ENCODE results near the gene MYCBP2.
"Not testable (repeated sequence)": the region's sequence is repeated elsewhere in the genome, so short reads cannot be mapped to it uniquely, and the experiment has no call there.

Gene MYCBP2

DNA sequence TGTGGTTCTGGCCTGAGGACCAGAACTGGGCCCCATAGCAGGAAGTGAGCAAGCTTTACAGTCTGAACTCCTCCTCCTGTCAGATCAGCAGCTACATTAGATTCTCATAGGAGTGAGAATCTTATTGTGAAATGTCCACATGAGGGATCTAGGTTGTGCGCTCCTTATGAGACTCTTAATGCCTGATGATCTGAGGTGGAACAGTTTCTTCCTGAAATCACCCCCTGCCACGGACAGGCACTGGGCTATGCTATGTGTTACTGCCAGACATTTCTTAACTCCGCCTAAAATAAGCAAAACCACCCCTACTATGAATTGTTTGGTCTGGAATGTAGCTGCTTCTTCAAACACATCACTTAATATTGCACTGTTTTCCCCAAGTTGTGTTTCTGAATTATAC is 304.6 kb downstream of the MYCBP2 start:
- H3K4me3 ChIP-seq (replicated peaks in 1 of 2; ENCODE audit: low read depth in 2 of 2, low read length in 2 of 2) = no peak overlapping the region
- TF ChIP-seq, protein P1, sequence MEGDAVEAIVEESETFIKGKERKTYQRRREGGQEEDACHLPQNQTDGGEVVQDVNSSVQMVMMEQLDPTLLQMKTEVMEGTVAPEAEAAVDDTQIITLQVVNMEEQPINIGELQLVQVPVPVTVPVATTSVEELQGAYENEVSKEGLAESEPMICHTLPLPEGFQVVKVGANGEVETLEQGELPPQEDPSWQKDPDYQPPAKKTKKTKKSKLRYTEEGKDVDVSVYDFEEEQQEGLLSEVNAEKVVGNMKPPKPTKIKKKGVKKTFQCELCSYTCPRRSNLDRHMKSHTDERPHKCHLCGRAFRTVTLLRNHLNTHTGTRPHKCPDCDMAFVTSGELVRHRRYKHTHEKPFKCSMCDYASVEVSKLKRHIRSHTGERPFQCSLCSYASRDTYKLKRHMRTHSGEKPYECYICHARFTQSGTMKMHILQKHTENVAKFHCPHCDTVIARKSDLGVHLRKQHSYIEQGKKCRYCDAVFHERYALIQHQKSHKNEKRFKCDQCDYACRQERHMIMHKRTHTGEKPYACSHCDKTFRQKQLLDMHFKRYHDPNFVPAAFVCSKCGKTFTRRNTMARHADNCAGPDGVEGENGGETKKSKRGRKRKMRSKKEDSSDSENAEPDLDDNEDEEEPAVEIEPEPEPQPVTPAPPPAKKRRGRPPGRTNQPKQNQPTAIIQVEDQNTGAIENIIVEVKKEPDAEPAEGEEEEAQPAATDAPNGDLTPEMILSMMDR (IDR thresholded peaks at IDR 0.05; ENCODE audit: low read depth, low read length) = no peak
- peak; percentile 45 to 69 for DNase-seq (ENCODE audit: low read depth in 2 of 2)

DNA sequence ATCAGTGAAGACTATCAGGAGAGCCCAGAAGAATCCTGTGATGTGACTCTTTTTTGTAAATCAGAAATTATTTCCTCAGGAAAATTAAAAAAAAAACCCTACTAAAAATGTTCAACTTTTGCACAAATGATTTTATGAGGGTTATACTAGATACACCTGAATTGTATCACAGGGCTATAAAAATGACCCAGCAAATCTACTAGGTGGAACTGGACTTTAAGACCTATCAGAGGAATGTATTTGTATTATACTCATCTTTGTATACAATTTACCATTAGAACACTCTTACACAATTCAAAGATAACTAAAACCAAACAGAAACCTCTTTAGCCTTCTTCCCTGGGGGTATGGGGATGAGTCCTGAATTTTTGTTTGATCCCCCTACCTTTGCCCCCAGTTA is 307.1 kb downstream of the MYCBP2 start:
- TF ChIP-seq, protein P1 (IDR thresholded peaks at IDR 0.05; ENCODE audit: low read depth, low read length) = no peak
- H3K4me3 ChIP-seq (replicated peaks in 1 of 2; ENCODE audit: low read depth in 2 of 2, low read length in 2 of 2) = no peak overlapping the region
- no peak for DNase-seq (ENCODE audit: low read depth in 2 of 2)

DNA sequence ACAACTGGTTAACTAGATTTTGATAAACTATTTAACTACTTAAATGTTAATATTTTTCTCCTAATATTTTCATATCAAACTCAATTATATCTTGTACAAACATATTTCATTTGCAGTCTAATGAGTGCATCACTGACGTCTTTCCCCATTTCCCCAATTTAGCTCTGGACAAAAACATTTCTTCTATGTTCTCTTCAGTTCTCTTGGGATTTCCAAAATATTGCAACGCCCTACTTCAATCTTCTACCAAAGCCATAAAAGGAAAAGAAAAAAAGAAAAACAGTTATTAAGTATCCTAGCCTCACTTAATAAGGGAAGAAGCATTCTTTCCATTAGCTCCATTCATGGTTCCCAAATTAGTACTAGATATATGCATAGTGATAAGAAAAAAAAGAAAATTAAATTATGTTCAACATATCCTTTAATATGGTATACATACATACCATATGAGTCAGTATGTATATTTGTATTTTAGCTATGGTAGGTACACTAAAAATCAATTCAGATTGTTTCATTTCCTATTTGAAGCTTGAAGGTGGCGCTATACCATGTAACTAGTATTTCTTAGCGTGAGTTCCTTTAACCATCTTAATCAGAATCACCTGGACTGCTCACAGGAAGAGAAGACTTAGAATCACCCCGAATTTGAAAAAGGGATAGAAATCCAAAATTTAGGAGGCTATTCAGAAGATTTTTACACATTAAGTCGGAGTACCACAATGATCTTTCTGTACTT is 309.8 kb downstream of the MYCBP2 start:
- TF ChIP-seq, protein P1 (IDR thresholded peaks at IDR 0.05; ENCODE audit: low read depth, low read length) = no peak
- no peak overlapping the region for H3K4me3 ChIP-seq (replicated peaks in 1 of 2; ENCODE audit: low read depth in 2 of 2, low read length in 2 of 2)
- DNase-seq (ENCODE audit: low read depth in 2 of 2) = peak in 1 of 2 donors; percentile 35

DNA sequence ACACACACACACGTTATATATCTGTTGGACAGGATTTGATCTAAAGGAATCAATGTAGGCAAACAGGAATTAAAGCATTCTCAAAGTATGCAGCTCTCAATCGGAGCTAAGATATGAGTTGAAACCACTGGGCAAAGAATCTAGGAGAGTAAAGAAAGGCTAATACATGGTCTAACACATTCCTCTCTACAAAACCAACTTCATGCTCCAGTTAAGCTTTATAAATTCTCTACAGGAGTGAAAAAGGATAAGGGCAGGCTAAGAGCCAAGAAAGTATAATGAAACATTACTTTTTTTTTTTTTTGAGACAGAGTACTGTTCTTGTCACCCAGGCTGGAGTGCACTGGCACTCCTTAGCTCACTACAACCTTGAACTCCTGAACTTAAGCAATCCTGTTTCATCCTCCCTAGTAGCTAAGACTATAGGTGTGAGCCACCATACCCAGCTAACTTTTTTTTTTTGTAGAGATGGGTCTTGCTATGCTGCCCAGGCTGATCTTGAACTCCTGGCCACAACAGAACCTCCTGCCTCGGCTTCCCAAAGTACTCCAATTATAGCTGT is 310.6 kb downstream of the MYCBP2 start:
- TF ChIP-seq, protein P1 (IDR thresholded peaks at IDR 0.05; ENCODE audit: low read depth, low read length) = no peak
- no peak for DNase-seq (ENCODE audit: low read depth in 2 of 2)

DNA sequence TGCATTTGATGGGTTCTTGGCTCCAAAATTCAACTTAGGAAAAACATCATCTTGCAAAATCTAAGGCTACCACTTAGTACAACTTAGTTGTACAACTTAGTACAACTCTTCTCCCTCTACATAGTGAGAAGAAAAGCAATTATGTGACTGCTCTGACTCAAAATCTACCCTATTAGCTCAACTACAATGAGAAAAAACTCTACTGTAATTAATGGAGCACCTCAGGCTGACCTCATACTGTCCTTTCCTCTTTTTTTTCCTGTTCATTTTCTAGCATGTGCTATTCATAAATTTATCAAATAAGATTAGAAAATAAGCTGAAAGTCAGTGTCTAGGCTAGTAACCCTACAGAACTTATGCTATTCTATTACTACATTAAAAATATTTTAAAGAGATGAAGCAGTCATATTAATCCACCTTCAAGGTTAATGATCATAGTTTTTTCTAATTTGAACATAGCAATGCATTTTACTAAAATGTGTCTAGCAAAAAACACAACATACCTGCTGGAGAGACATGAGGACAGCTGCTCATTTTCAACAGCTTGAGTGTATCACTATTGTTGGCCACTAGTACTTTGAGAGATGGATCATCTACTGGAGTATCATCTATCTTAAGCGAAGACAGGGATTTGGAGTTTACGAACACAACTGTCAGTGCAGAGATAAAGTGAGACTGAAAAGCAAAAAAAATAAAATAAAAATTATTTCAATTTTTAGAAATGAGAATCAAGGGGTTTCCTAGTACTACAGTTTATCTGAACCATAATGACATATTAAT is 311.8 kb downstream of the MYCBP2 start:
- H3K4me3 ChIP-seq (replicated peaks in 1 of 2; ENCODE audit: low read depth in 2 of 2, low read length in 2 of 2) = no peak overlapping the region
- no peak for DNase-seq (ENCODE audit: low read depth in 2 of 2)
- TF ChIP-seq, protein P1 (IDR thresholded peaks at IDR 0.05; ENCODE audit: low read depth, low read length) = no peak

More for the DNA sequence above, 310.6 kb downstream of the MYCBP2 start:
- H3K4me3 ChIP-seq (replicated peaks in 1 of 2; ENCODE audit: low read depth in 2 of 2, low read length in 2 of 2) = no peak overlapping the region

DNA sequence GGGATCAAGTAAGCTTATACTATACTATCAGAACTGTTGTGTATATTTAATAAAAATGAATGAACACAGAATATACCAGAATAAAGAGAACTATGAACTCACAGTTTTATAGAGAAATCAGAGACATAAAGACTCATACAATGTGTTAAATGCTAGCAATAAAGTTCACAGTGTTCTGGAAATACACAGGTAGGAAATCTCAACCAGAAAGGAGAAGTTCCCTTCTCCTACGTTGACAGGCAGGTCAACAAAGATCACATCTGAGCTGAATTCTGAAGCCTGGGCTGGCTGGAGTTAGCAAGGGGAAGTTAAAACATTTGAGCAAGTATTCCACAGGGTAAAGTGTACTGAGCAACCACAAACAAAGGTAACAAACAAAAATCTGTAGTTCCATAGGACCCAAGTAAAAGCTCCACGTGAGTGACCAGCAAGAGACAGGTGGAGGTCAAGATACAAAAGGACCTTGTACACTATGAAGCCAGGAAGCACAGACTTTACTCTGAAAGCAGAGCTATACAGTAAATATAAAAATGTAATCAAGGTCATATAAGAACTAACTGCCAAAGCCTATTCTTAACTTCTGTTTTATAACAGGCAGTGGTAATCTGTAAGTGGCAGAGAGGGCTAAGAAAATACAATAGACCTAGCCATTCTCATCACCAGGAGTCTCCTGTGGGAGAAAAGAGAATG is 312.9 kb downstream of the MYCBP2 start:
- no peak for DNase-seq (ENCODE audit: low read depth in 2 of 2)
- no peak overlapping the region for H3K4me3 ChIP-seq (replicated peaks in 1 of 2; ENCODE audit: low read depth in 2 of 2, low read length in 2 of 2)
- TF ChIP-seq, protein P1 (IDR thresholded peaks at IDR 0.05; ENCODE audit: low read depth, low read length) = no peak

DNA sequence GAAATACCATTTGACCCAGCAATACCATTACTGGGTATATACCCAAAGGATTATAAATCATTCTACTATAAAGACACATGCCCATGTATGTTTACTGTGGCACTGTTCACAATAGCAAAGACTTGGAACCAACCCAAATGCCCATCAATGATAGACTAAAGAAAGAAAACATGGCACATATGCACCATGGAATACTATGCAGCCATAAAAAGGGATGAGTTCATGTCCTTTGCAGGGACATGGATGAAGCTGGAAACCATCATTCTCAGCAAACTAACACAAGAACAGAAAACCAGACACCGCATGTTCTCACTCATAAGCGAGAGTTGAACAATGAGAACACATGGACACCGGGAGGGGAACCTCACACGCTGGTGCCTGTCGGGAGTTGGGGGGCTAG is 317.2 kb downstream of the MYCBP2 start:
- H3K4me3 ChIP-seq (replicated peaks in 1 of 2; ENCODE audit: low read depth in 2 of 2, low read length in 2 of 2); DNase-seq (ENCODE audit: low read depth in 2 of 2): not testable (repeated sequence)
